ENCODE measurements around the gene TIMP3. TPM values are rescaled to one million over a fixed set of nuclear protein-coding genes. Genes with fewer than 3 reads are reported as not detected.

TIMP3 gene
- polyA plus RNA-seq, 1 of the 3 experiments (the other 2 are of a cell fraction) = 26.1 TPM

GRCh38 chr22:32758866-32759385, 42.6 kb upstream of the TIMP3 start:
- POLR2A ChIA-PET = no interaction called here
- WGBS (ENCODE audit: low lambda C conversion rate) = 63% methylated on average over 3 of the region's 3 CpGs
- Histone ChIP-seq H3F3A (replicated peaks; ENCODE audit: insufficient read depth) (no peaks in the 10 kb centered on the region), H3K4me2 (no peak overlapping the region), H2AFZ (ENCODE audit: low read depth) (no peak overlapping the region), H3K4me3 (ENCODE audit: low read depth in 2 of 2, low read length in 1 of 2) (no peak overlapping the region), H3K4me1 (ENCODE audit: control insufficient read depth in 1 of 2, insufficient read depth in 2 of 2, low read depth in 1 of 2, low read length in 1 of 2) (no peaks in the 10 kb centered on the region), H3K79me2 (ENCODE audit: insufficient read depth) (no peaks in the 10 kb centered on the region), H4K20me1 (ENCODE audit: insufficient read depth) (no peaks in the 10 kb centered on the region), H3K36me3 (replicated peaks in 1 of 2; ENCODE audit: control insufficient read depth in 1 of 2, insufficient read depth in 2 of 2, low read length in 1 of 2) (no peaks in the 10 kb centered on the region), H3K9ac (no peak overlapping the region), H3K27me3 (ENCODE audit: insufficient read depth) (no peaks in the 10 kb centered on the region), H3K9me2 (no peaks in the 10 kb centered on the region), H3K9me3 (no peaks in the 10 kb centered on the region), H3K27ac (ENCODE audit: low read depth in 2 of 2, low read length in 1 of 2) (no peak overlapping the region)
- CTCF ChIA-PET = interaction anchor here (0.7 kb wide), 1 partner anchor 84 kb away, joined by 3 read pairs; no protein-coding TSS in a partner anchor
- DNase-seq = no peak
- no peak for TF ChIP-seq ELF1 (IDR thresholded peaks at IDR 0.05)
- TF ChIP-seq POLR2AphosphoS5 (IDR thresholded peaks at IDR 0.05; ENCODE audit: low read depth, low read length) = no peak
- TF ChIP-seq NRF1 (IDR thresholded peaks at IDR 0.05; ENCODE audit: low read depth, low read length) = no peak
- no peak for TF ChIP-seq MXI1 (IDR thresholded peaks at IDR 0.05; ENCODE audit: low read depth, low read length)
- no peak for TF ChIP-seq YY1 (IDR thresholded peaks at IDR 0.05; ENCODE audit: low read depth)
- no peak for TF ChIP-seq TAF1 (IDR thresholded peaks at IDR 0.05; ENCODE audit: borderline replicate concordance, low read depth, low read length)
- TF ChIP-seq SMC3 (IDR thresholded peaks at IDR 0.05; ENCODE audit: low read depth, low read length) = no peak
- no peak for TF ChIP-seq ZBTB33 (IDR thresholded peaks at IDR 0.05; ENCODE audit: borderline replicate concordance, low read depth)
- no peak for TF ChIP-seq TCF12 (IDR thresholded peaks at IDR 0.05)
- TF ChIP-seq TEAD4 (IDR thresholded peaks at IDR 0.05; ENCODE audit: borderline replicate concordance, insufficient read depth) = no peak
- TF ChIP-seq PBX3 (IDR thresholded peaks at IDR 0.05) = no peak
- no peak for TF ChIP-seq REST (IDR thresholded peaks at IDR 0.05; ENCODE audit: low read depth, low read length)
- no peak for TF ChIP-seq GABPA (IDR thresholded peaks at IDR 0.05; ENCODE audit: low read depth)
- no peak for TF ChIP-seq RAD21 (IDR thresholded peaks at IDR 0.05; ENCODE audit: low read length)
- TF ChIP-seq GATA2 (CRISPR knock-in tag; IDR thresholded peaks at IDR 0.05) = no peak
- TF ChIP-seq EP300 (IDR thresholded peaks at IDR 0.05; ENCODE audit: borderline replicate concordance in 1 of 2, low read depth in 1 of 2, low read length in 1 of 2) = no peak
- TF ChIP-seq CHD2 (IDR thresholded peaks at IDR 0.05; ENCODE audit: low read length, partially characterized antibody) = no peak
- TF ChIP-seq RCOR1 (IDR thresholded peaks at IDR 0.05; ENCODE audit: low read length) = no peak
- no peak for TF ChIP-seq CTCF (IDR thresholded peaks at IDR 0.05)
- TF ChIP-seq FOSL2 (IDR thresholded peaks at IDR 0.05; ENCODE audit: borderline replicate concordance, low read depth) = no peak

Measured in SK-N-SH (cell line).